Effector CD8-positive, alpha-beta T cell (primary cell): ENCODE data around the gene PAX1.

Experiments used
- DNase-seq: peaks from one replicate; lab custom pipeline; 2025; lab: John Stamatoyannopoulos, UW

Gene PAX1

GRCh38 chr20:21739682-21740081 is 34.2 kb downstream of the PAX1 start:
- DNase-seq = no peak

GRCh38 chr20:21741266-21741665 is 35.8 kb downstream of the PAX1 start:
- DNase-seq = no peak

- no peak for DNase-seq
Measured at GRCh38 chr20:21762646-21763045, 57.2 kb downstream of the PAX1 start.

GRCh38 chr20:21767200-21767738 is 61.8 kb downstream of the PAX1 start:
- no peak for DNase-seq

- no peak for DNase-seq
Measured at GRCh38 chr20:21767739-21768223, 62.3 kb downstream of the PAX1 start.
